B cell (primary cell): Measurements from ENCODE around the gene POGZ. TPM values are rescaled to one million over a fixed set of nuclear protein-coding genes. Genes with fewer than 3 reads are reported as not detected.

Source experiments
- ATAC-seq: fragments of 200-7000 bp; cut with Tn5 transposase; one replicate; pipeline ENCODE4 v1.10.0; 2021; ENCODE audit warnings: low read depth, mild to moderate bottlenecking, moderate number of reproducible peaks, moderate library complexity
- CTCF ChIA-PET: fragments of 350-600 bp; sonication (Branson Sonifier 250); formaldehyde crosslinking; loops from one replicate; lab custom pipeline; 2021; ENCODE audit warnings: antibody characterized with exemption, inconsistent platforms; lab: Charles Lee
- POLR2A ChIA-PET: fragments of 350-600 bp; sonication (Branson Sonifier 250); formaldehyde crosslinking; loops from one replicate; lab custom pipeline; 2021; ENCODE audit warnings: antibody characterized with exemption; lab: Charles Lee
- DNase-seq: peaks from one replicate; pipeline ENCODE4 v3.0.0; 2013
- H2AFZ ChIP-seq: 2 replicates; pipeline ENCODE4 v1.6.1; 2012; ENCODE audit warnings: mild to moderate bottlenecking, low read depth, low read length; ENCODE audit not compliant: insufficient read depth, poor library complexity, severe bottlenecking
- H3K27ac ChIP-seq, 2 donors: 1 replicate in 1 of 2; 2 replicates in 1 of 2; pipeline ENCODE4 v1.5.1; 2012 to 2013; ENCODE audit warnings: low read length in 2 of 2, mild to moderate bottlenecking in 2 of 2, moderate library complexity in 1 of 2
- H3K27me3 ChIP-seq, 4 experiments: fragments of 200-600 bp in 1 of 4; sonication (generic) in 1 of 4; replicated peaks in 1 of 4; 1 replicate in 2 of 4; 2 replicates in 2 of 4; pipeline versions ENCODE4 v1.6.1 to v1.7.0; 2013 to 2016; ENCODE audit warnings: low read length in 3 of 4, mild to moderate bottlenecking in 2 of 4, mixed read lengths in 1 of 4, moderate library complexity in 1 of 4; ENCODE audit not compliant: insufficient read depth in 4 of 4, control insufficient read depth in 3 of 4; ENCODE audit errors: control extremely low read depth in 1 of 4
- H3K36me3 ChIP-seq, 2 experiments: replicated peaks in 1 of 2; 1 replicate in 1 of 2; 2 replicates in 1 of 2; pipeline versions ENCODE4 v1.6.1 to v1.7.1; 2013; ENCODE audit warnings: low read length in 1 of 2; ENCODE audit not compliant: insufficient read depth in 2 of 2, control insufficient read depth in 1 of 2; ENCODE audit errors: control extremely low read depth in 1 of 2, extremely low read depth in 1 of 2
- H3K4me1 ChIP-seq, 2 donors: fragments of 200-600 bp in 1 of 2; sonication (generic) in 1 of 2; 1 replicate in 1 of 2; 2 replicates in 1 of 2; pipeline versions ENCODE4 v1.5.1 to v1.6.1; 2013 to 2017; ENCODE audit warnings: low read length in 2 of 2; ENCODE audit not compliant: control insufficient read depth in 2 of 2, insufficient read depth in 2 of 2
- H3K4me2 ChIP-seq: replicated peaks from 2 replicates; pipeline ENCODE3; 2012; ENCODE audit warnings: mild to moderate bottlenecking, low read depth, low read length; ENCODE audit not compliant: poor library complexity, severe bottlenecking
- H3K4me3 ChIP-seq, 5 experiments: fragments of 200-600 bp in 1 of 5; sonication (generic) in 1 of 5; 1 replicate in 3 of 5; 2 replicates in 2 of 5; pipeline versions ENCODE4 v1.5.1 to v1.7.0; 2011 to 2016; ENCODE audit warnings: low read length in 4 of 5, mild to moderate bottlenecking in 4 of 5, low read depth in 2 of 5, control low read depth in 1 of 5, moderate library complexity in 1 of 5; ENCODE audit not compliant: insufficient read depth in 1 of 5; ENCODE audit errors: control extremely low read depth in 1 of 5, extremely low read depth in 1 of 5
- H3K79me2 ChIP-seq: fragments of 200-600 bp; sonication (generic); one replicate; pipeline ENCODE4 v1.6.0; 2016; ENCODE audit warnings: low read length; ENCODE audit not compliant: control insufficient read depth, insufficient read depth
- H3K9ac ChIP-seq: fragments of 200-600 bp; sonication (generic); 2 replicates; pipeline ENCODE4 v1.6.1; 2017; ENCODE audit warnings: mild to moderate bottlenecking, low read length, moderate library complexity
- H3K9me3 ChIP-seq, 3 donors: one replicate each; pipeline versions ENCODE4 v1.6.1 to v1.7.1; 2013; ENCODE audit warnings: low read length in 2 of 3; ENCODE audit not compliant: control insufficient read depth in 2 of 3, insufficient read depth in 1 of 3; ENCODE audit errors: control extremely low read depth in 1 of 3
- H4K20me1 ChIP-seq: 2 replicates; pipeline ENCODE4 v1.6.0; 2012; ENCODE audit warnings: mild to moderate bottlenecking, low read length; ENCODE audit not compliant: insufficient read depth, control insufficient read depth, poor library complexity, severe bottlenecking
- H3K27ac Mint-ChIP-seq: one replicate; pipeline ENCODE4 v1.8.0; 2021; ENCODE audit warnings: mixed read lengths
- H3K27me3 Mint-ChIP-seq: one replicate; pipeline ENCODE4 v1.8.0; 2021; ENCODE audit warnings: mixed read lengths
- H3K4me1 Mint-ChIP-seq: one replicate; pipeline ENCODE4 v1.8.0; 2021; ENCODE audit warnings: mixed read lengths
- H3K4me3 Mint-ChIP-seq: one replicate; pipeline ENCODE4 v1.8.0; 2021; ENCODE audit warnings: mixed read lengths
- H3K9me3 Mint-ChIP-seq: one replicate; pipeline ENCODE4 v1.8.0; 2022; ENCODE audit warnings: mixed read lengths; ENCODE audit not compliant: insufficient read depth
- EZH2 ChIP-seq: IDR thresholded peaks from 2 replicates; pipeline ENCODE4 v1.6.1; 2012; ENCODE audit warnings: borderline replicate concordance, low read depth, mild to moderate bottlenecking, moderate library complexity, low read length; ENCODE audit not compliant: insufficient read depth, poor library complexity, severe bottlenecking
- WGBS: methylation state at CpG from one replicate; pipeline ENCODE4 v1.1.5; 2013; ENCODE audit warnings: missing lambda C conversion rate; ENCODE audit not compliant: insufficient coverage; 5-methylcytosine and 5-hydroxymethylcytosine counted together
- intact Hi-C: fragments of 100-400 bp; cut with micrococcal nuclease; formaldehyde crosslinking; loops from one replicate; pipeline ENCODE4 v1.10.0; 2022
- polyA plus RNA-seq: library from polyadenylated mRNA; depleted of rRNA; stranded (reverse); fragments of >200 nt; gene quantifications from 2 replicates; pipeline ENCODE4 v1.2.3, GENCODE V29; 2012
- total RNA-seq, 2 donors: library from RNA; stranded (reverse); fragments of 120-200 nt in 1 of 2; gene quantifications; 1 replicate in 1 of 2; 2 replicates in 1 of 2; pipeline versions ENCODE4 v1.2.3 to v1.2.4, GENCODE V29; 2013 to 2022
- TF ChIP-seq, protein P1 (sequence below): fragments of 200-600 bp; IDR thresholded peaks from one replicate; pipeline ENCODE4 v1.8.0; 2022; ENCODE audit warnings: antibody characterized with exemption, mild to moderate bottlenecking

Gene POGZ
- total and polyA plus RNA-seq, 2 donors (not counting 1 experiment from before 2014, with no cell fraction given): 50.2 to 194 TPM

DNA sequence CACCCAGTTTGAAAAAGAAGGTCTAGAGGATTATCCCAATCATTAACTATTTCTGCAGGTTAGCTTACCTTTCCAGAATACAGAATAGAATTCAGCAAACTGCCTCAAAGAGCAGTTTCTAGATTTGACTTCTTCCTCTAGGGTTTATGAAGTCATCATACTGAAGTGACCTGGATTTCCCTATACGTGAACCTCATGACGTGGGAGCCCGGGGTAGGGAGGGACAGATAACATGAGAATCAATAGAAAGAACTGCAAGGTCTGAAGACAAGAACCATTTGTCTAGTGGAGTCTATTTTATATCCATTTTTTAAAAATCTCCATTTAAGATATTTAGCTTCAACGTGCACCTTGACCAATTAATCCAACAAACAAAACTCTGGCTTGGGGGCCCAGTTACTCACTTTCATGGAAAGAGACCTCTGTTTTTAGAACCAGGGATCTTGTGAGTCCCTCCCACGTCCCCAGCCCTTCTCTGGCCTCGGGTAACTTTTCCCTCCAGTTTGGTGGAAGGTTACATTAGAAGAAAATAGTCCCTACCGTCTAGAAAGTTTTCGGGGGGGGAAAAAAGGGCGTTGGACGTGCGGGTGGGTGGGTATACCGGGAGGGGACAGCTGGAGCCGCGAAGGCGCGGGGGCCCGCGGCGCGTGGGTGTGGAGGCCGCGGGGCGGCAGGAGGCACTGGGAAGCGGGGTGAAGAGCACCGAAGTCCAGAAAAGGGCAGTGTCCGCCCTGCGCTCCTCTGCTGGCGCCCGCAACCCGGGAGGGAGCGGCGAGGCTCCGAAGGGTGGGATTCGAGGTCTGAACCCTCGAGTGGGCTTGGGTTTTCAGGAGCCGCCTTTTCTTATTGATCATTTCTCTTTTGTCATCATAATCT lies 13.8 kb upstream of the POGZ start:
- Histone ChIP-seq H3K27me3 (peaks cover 0 to 2% (median 0%) of the 10 kb centered on the region in 4 experiments), H3K4me3 (peak overlapping the region in 4 of 5 experiments; percentile 51 to 68 (median 60)), H4K20me1 (no peaks in the 10 kb centered on the region), H3K36me3 (no peaks in the 10 kb centered on the region), H3K4me1 (peaks cover 0 to 12% of the 10 kb centered on the region in 2 donors), H3K27ac (peak overlapping the region; percentile 26 to 62), H3K9me3 (no peaks in the 10 kb centered on the region), H3K9ac (peak overlapping the region; percentile 69), H3K79me2 (no peaks in the 10 kb centered on the region), H2AFZ (peak overlapping the region; percentile 94), H3K4me2 (peak overlapping the region; percentile 83)
- peak overlapping the region; percentile 82 for H3K4me3 Mint-ChIP-seq
- ChIA-PET CTCF (interaction anchor here (1.4 to 3.3 kb wide), 4 partner anchors 9 to 38 kb away, joined by 3 to 11 read pairs (median 5); partner anchors contain the start of genes CGN and POGZ), POLR2A (interaction anchor here (0.6 to 2.2 kb wide), 2 partner anchors 14 to 27 kb away, joined by 8 to 24 read pairs; partner anchors contain the start of gene POGZ)
- DNase-seq (peak; percentile 70), ATAC-seq (peak; percentile 45)
- H3K4me1 Mint-ChIP-seq: peaks cover 7% of the 10 kb centered on the region
- H3K9me3 Mint-ChIP-seq: no peaks in the 10 kb centered on the region
- H3K27me3 Mint-ChIP-seq: peaks cover 12% of the 10 kb centered on the region
- WGBS: 1% methylated on average over 28 of the region's 36 CpGs
- peak overlapping the region; percentile 86 for H3K27ac Mint-ChIP-seq
- intact Hi-C loops: loop anchor here (1.0 kb wide), 2 partner anchors 14 to 38 kb away; partner anchors contain the start of genes CGN and POGZ
- TF ChIP-seq, protein P1, sequence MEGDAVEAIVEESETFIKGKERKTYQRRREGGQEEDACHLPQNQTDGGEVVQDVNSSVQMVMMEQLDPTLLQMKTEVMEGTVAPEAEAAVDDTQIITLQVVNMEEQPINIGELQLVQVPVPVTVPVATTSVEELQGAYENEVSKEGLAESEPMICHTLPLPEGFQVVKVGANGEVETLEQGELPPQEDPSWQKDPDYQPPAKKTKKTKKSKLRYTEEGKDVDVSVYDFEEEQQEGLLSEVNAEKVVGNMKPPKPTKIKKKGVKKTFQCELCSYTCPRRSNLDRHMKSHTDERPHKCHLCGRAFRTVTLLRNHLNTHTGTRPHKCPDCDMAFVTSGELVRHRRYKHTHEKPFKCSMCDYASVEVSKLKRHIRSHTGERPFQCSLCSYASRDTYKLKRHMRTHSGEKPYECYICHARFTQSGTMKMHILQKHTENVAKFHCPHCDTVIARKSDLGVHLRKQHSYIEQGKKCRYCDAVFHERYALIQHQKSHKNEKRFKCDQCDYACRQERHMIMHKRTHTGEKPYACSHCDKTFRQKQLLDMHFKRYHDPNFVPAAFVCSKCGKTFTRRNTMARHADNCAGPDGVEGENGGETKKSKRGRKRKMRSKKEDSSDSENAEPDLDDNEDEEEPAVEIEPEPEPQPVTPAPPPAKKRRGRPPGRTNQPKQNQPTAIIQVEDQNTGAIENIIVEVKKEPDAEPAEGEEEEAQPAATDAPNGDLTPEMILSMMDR: no peak
- no peak for TF ChIP-seq EZH2
